Hematopoietic multipotent progenitor cell treated with erythropoietin and hydrocortisone succinate and interleukin-3 and kit ligand, for 4 days (in vitro differentiated cells): ENCODE results near the gene SNX5.
"Not testable (repeated sequence)": the region's sequence is repeated elsewhere in the genome, so short reads cannot be mapped to it uniquely, and the experiment has no call there.

Source experiments
- DNase-seq: peaks from one replicate; pipeline ENCODE4 v3.0.0-alpha.2; 2015

The SNX5 gene

GRCh38 chr20:17992847-17993513, 24.4 kb upstream of the SNX5 start:
- DNase-seq = no peak

- no peak for DNase-seq
Measured at GRCh38 chr20:17992224-17992637, 23.6 kb upstream of the SNX5 start.

GRCh38 chr20:17990278-17990972, 21.8 kb upstream of the SNX5 start:
- DNase-seq = no peak

GRCh38 chr20:17987988-17988387, 19.4 kb upstream of the SNX5 start:
- no peak for DNase-seq

- DNase-seq = no peak
Measured at GRCh38 chr20:17985388-17986018, 16.9 kb upstream of the SNX5 start.

- DNase-seq = no peak
Measured at GRCh38 chr20:17976305-17976704, 7.7 kb upstream of the SNX5 start.

- no peak for DNase-seq
Measured at GRCh38 chr20:17972121-17972520, 3.5 kb upstream of the SNX5 start.

GRCh38 chr20:17971300-17972013, 2.9 kb upstream of the SNX5 start:
- peak; percentile 64 for DNase-seq

GRCh38 chr20:17969884-17970409, 1.4 kb upstream of the SNX5 start:
- DNase-seq = peak; percentile 93

GRCh38 chr20:17969278-17969883, 787 bp upstream of the SNX5 start:
- DNase-seq = peak; percentile 82

- DNase-seq = peak; percentile 79
Measured at GRCh38 chr20:17967521-17968365, 851 bp downstream of the SNX5 start.

GRCh38 chr20:17966432-17967310, 1.9 kb downstream of the SNX5 start:
- peak; percentile 84 for DNase-seq

- DNase-seq = peak; percentile 91
Measured at GRCh38 chr20:17965042-17965697, 3.4 kb downstream of the SNX5 start.

GRCh38 chr20:17964632-17965031, 4.0 kb downstream of the SNX5 start:
- DNase-seq = no peak

- DNase-seq = no peak
Measured at GRCh38 chr20:17964073-17964472, 4.5 kb downstream of the SNX5 start.

- peak; percentile 18 for DNase-seq
Measured at GRCh38 chr20:17963114-17963897, 5.3 kb downstream of the SNX5 start.

GRCh38 chr20:17961587-17961940, 7.0 kb downstream of the SNX5 start:
- no peak for DNase-seq

GRCh38 chr20:17960927-17961586, 7.5 kb downstream of the SNX5 start:
- DNase-seq = no peak

- not testable (repeated sequence) for DNase-seq
Measured at GRCh38 chr20:17960400-17960885, 8.2 kb downstream of the SNX5 start.
